HuH-7.5 (cell line): Measurements from ENCODE around the gene CTXND1.
"Not testable (repeated sequence)": the region's sequence is repeated elsewhere in the genome, so short reads cannot be mapped to it uniquely, and the experiment has no call there.

ENCODE experiments used
- DNase-seq: peaks from one replicate; pipeline ENCODE4 v3.0.0; 2011; ENCODE audit warnings: low spot score

Gene CTXND1

GRCh38 chr15:80159301-80159700 is 92.7 kb downstream of the CTXND1 start:
- no peak for DNase-seq

- DNase-seq: no peak
Measured at GRCh38 chr15:80157215-80157614, 94.8 kb downstream of the CTXND1 start.

GRCh38 chr15:80156176-80156720 is 95.8 kb downstream of the CTXND1 start:
- DNase-seq: no peak

GRCh38 chr15:80155378-80156175 is 96.4 kb downstream of the CTXND1 start:
- DNase-seq: not testable (repeated sequence)

GRCh38 chr15:80155001-80155377 is 97.0 kb downstream of the CTXND1 start:
- DNase-seq: no peak

- no peak for DNase-seq
Measured at GRCh38 chr15:80154336-80154735, 97.7 kb downstream of the CTXND1 start.

- DNase-seq: no peak
Measured at GRCh38 chr15:80153900-80154299, 98.1 kb downstream of the CTXND1 start.

- DNase-seq: peak; percentile 55
Measured at GRCh38 chr15:80152896-80153876, 98.8 kb downstream of the CTXND1 start, which contains the start of gene FAH. Gene FAH (plus strand): TSS chr15:80152999. CDS start chr15:80153055, 56 bp downstream.

- DNase-seq: peak; percentile 92
Measured at GRCh38 chr15:80152180-80152895, 99.7 kb downstream of the CTXND1 start.

- no peak for DNase-seq
Measured at GRCh38 chr15:80151576-80151975, 100.4 kb downstream of the CTXND1 start.

- no peak for DNase-seq
Measured at GRCh38 chr15:80151148-80151547, 100.9 kb downstream of the CTXND1 start.
